HG03571 (cell line): ENCODE data around the gene MOV10L1.
"Not testable (repeated sequence)": the region's sequence is repeated elsewhere in the genome, so short reads cannot be mapped to it uniquely, and the experiment has no call there.

Experiments used
- ATAC-seq: cut with Tn5 transposase; IDR thresholded peaks from one replicate; pipeline ENCODE4 v1.9.1; 2021; ENCODE audit not compliant: unreplicated experiment

The MOV10L1 gene

DNA sequence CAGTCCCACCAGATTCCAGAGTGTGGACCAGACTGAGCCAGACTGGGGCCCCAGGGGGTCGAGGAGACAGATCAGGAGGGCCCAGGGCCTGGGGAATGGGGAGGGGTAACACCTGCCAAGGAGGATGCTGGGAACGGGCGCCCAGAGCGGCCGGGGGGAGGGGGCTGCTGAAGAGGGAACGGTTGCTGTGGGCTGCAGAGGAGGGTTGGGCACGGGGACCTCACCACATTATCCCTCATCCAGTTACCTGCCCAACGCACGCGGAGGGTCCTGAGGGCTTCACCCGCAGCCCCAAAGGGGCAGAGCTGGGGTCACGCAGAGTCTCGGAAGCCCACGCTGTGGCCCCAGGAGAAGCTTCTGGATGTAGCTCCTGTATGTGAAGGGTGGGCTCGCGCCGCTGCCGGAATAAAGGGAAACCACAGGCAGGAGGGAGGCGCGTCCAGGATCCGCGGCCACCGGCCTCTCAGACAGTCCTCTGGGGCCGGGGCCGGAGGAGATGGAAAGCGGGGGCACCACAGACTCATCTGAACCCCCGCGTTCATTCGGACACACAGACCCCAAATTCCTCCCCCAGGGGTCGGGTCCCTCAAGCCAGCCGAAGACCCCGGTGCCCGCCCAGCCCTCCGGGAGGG, 110.1 kb downstream of the MOV10L1 start:
- no peak for ATAC-seq

DNA sequence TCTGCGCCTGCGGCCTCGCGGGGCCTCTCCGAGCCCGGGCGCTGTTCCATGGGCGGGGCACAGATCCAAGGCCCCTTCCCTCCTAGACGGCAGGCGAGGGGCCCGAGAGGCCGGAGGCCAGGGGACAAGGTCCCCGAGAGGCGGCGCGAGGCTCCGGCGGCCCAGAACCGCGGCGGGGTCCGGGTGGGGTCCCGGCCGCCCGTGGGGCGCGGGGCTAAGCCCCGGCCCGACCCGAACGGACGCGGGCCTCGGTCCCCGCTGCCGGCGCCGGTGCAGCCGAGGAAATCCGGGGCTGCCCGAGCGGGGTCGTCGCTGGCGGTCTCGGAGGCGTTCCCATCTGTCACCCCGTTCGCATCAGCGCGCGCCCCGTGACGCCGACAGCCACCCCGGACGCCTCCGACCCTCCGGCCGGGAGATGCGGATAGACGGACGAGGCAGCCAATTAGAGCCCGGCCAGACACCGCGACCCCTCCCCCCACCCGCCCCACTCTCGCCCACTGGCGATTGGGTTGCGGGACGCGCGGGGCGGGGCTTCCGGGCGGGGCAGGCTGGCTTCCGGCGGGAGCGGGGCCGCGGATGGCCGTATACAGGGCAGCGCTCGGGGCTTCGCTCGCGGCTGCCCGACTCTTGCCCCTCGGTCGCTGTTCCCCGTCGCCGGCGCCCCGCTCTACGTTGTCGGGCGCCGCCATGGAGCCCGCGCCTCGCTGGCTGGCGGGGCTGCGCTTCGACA, 110.8 kb downstream of the MOV10L1 start, which contains the start of gene SELENOO:
Gene SELENOO, plus strand, starts transcription at position 551 of the 730 bp plus-strand sequence. Its CDS starts 26 bp downstream, at position 577.
- ATAC-seq: peak; percentile 60

DNA sequence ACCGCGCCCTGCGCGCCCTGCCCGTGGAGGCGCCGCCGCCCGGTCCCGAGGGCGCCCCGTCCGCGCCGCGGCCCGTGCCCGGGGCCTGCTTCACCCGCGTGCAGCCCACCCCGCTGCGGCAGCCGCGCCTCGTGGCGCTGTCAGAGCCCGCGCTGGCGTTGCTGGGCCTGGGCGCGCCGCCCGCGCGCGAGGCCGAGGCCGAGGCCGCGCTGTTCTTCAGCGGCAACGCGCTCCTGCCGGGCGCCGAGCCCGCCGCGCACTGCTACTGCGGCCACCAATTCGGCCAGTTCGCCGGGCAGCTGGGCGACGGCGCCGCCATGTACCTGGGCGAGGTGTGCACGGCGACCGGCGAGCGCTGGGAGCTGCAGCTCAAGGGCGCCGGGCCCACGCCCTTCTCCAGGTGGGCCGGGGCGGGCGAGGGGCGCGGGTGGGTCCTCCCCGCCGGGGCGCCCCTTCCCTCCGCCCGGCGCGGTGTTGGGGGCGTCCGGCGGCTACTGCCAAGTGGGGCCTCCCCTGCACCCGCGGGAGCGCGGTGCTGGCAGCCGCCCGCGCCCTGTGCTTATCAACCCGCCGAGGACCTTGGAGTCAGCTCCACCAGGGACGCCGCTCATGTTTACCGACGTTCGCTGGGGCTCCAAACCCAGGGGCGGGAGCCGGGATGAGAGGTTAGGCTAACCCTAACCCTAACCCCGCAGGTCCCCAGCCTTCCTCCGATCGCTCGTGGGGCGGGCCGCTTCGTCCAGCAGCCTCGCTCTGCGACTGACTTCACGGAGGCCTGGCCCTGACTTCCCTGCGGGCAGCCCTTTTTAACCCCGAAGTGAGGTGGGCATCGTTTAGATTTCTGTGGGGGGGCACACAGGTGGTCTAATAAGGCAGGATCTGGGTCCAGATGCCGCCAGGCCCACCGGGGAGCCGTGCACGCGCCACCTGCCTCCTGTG, 111.7 kb downstream of the MOV10L1 start:
- peak; percentile 12 for ATAC-seq

DNA sequence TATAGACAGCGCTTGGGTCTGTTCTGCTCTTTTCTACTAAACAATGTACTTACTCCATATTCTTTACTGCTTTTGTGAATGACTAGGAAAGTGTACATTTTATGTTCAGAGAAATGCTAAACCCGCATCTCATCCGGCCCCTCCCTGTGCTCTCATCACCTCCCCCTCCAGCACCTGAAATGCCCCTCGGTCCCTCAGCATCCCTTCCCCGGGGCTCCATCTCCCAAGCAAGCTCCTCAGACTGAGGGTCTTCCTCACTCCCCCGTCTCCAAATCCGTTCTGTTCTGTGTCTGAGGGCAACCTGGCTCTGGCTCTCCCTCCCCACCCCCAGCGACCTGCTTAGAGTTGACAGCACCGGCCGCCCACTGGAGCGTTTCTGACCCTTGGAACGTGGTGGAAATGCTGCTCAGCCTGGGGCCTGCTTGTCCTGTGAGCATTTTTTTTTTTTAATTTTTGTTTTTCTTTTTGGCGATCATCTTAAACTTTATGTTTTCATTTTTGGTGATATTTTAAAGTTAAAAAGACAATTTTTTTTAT, 112.4 kb downstream of the MOV10L1 start:
- no peak for ATAC-seq

DNA sequence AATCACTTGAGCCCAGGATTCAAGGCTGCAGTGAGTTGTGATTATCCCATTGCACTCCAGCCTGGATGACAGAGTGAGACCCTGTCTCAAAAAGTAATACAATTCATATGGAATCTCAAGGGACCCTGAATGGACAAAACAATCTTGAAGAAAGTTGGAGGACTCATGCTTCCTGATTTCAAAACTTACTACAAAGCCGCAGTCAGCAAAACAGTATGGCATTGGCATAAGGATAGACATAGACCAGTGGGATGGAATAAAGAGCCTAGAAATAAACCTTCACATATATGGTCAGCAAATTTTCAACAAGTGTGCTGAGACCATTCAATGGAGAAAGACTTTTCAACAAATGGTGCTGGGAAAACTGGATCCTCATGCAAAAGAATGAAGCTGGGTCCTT, 113.5 kb downstream of the MOV10L1 start:
- no peak for ATAC-seq

DNA sequence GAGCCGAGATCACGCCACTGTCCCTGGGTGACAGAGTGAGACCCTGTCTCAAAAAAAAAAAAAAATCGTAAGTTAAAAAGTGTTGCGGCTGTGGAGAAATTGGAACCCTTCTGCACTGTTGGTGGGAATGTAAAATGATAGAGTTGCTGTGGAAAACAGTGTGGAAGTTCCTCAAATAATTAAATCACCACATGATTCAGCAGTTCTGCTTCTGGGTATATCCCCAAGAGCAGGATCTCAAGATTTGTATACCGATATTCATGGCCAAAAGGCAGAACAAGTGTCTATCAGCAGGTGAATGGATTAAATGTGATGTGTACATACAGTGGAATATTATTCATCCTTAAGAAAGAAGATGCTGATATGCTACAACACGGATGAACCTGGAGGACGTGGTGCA, 114.8 kb downstream of the MOV10L1 start:
- no peak for ATAC-seq

DNA sequence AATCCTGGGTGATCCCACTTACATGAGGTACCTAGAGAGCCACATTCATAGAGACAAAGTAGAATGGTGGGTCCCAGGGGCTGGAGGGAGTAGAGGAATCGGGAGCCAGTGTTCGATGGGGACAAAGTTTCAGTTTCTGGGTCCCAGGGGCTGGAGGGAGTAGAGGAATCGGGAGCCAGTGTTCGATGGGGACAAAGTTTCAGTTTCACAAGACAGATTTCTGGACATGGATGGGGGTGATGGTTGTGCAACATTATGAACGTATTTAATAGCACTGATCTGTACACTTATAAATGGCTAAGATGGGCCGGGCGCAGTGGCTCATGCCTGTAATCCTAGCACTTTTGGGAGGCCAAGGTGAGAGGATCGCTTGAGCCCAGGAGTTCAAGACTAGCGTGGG, 115.2 kb downstream of the MOV10L1 start:
- not testable (repeated sequence) for ATAC-seq

DNA sequence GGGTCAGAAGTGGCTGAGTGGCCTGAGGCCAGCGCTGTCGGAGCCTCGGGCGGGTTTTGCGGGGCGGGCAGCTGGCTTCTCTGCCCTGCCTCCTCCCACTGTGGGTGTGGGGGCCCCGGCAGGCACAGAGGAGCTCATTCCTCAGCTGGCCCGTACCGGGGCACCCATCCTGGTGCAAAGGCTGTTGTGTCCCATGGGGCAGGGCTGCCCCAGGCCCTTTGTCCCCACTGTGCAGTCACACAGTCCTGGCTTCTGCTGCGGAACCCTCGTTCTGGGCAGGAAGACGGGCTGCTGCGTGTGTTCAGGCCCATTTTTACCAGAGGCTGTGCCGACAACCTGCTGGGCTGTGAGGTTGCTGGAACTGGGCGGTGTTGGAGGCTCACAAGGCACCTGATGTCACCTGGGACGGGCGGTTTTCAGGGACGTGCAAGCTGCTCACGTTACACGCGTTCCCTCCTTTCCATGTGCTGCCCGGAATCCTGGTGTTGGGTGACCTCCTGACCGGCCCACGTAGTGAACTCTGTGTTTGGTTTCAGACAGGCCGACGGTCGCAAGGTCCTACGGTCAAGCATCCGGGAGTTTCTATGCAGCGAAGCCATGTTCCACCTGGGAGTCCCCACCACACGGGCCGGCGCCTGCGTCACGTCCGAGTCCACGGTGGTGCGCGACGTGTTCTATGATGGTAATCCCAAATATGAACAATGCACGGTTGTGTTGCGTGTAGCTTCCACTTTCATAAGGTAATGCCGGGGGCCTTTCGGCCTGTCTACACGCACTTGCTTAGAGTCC, 116.2 kb downstream of the MOV10L1 start:
- no peak for ATAC-seq

DNA sequence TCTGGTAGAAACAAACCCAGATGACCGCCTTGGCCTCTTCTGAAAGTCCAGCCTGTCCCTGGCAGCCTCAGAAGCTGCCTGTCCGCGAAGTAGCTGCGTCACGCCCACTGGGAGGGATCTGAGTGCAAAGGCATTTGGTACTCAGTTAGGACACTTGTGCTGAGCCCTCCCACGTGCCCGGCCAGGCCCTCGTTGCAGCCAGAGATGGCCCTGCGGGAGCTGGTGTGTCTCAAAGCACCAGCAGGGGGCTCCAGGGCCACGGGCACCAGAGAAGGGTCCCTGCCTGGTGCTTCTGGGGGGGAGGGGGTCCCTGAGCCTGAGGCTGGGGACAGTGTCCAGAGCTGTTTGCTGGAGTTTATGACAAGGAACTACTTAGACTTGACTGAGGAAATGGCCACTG, 116.8 kb downstream of the MOV10L1 start:
- ATAC-seq: no peak

DNA sequence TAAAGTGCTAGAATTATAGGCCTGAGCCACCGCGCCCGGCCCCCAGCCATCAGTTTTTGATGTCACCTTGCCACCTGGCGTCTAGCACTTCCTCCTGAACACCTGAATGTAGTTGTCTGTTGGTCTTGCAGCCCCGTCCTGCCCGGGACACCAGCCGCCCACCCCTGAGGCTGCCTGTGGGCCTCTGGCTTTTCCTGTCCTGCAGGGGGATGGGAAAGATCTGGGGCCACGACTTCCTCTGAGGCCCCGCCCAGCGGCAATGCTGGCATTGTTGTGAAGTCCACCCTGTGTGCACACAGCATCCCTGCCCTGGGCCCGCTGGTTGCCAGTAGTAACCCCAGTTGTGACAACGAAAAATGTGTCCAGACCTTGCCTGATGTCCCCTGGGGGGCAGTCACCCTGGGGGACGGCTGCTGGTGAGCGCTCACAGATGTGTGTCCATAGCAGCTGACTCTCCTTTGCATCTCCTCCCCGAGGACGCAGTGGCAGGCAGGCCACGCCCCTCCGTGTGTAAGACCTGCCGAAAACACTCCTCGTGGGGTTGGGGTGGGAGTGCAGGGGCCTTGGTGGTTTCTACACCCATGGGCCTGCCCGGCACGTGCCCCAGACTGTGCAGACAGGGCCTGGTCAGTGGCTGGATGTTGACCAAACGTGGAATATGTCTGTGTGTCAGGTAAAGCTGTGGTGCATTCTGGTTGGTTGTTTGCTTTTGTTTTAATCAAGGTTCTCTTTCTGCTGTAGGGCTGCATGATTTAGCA, 117.8 kb downstream of the MOV10L1 start:
- no peak for ATAC-seq

DNA sequence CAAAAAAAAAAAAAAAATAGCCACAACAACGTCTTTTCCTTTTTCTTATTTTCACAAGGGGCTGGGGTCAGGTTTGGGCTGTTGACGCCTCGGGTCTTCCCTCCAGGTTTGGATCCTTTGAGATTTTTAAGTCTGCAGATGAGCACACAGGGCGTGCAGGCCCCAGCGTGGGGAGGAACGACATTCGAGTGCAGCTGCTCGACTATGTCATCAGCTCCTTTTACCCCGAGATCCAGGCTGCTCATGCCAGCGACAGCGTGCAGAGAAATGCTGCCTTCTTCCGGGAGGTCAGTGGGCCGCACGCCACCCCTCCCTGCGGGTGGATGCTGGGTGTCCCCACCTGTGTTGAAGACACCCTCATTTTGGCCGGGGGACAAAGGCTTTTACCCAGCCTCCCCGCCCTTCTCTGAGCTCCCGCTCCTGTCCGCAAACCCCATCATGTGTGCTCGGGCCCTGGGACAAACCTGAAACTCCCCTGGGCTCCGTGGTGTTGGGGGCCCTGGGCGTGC, 118.7 kb downstream of the MOV10L1 start:
- no peak for ATAC-seq

DNA sequence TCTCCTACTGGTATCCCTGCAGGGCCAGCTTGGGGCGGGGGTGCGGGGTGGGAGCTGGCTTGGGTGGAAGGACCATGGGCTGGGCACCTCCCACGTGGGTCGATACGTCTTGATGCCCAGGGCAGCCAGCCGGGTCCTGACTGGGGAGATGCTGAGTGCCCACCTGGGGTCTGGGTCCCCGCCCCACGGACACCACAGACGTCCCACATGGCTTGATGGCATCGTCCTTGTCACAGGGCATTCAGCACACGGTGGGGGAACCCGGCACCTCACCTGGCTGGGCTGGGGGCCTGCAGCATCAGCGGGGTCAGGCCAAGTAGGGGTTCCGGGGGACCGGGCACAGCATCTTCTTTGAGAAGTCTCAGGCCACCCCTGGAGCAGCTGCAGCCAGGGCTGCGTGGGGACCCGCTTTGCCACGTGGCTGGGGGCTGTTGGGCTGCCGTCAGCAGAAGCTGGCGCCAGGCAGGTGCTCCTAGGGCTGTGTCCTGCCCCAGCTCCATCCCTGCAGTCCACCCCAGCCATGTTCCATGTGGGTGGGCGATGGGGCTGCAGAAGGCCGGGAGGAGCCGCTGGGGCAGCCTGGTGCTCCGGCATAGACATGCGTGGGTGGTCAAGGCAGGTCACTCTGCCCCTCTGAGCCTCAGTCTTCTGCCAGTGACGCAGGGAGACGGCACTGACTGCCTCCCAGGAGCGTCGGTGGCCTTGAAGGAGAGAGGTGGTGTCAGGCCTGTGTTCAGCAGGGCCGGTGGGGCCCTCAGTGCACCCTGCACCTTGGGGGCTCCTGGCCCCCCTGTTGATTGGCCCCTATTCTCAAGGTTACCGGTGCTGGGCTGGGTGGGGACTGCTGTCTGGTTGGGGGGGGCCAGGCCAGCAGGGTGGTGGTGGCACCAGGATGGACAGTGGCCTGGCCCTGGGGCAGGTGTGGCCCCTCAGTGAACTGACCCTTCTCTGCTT, 119.4 kb downstream of the MOV10L1 start:
- no peak for ATAC-seq

DNA sequence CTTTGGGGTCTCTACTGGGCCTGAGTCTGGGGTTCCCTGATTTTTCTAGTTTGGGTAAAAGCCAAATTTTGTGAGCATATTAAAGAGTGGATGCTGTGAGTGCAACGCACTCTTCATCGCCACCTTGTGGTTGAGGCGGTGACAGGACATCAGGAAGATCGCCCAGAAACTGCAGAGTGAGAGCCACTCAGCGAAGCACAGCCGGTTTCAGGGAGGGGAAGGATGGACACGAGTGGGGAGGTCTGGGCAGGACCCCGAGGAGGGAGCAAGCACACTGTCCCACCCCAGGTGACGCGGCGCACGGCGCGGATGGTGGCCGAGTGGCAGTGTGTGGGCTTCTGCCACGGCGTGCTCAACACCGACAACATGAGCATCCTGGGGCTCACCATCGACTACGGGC, 120.1 kb downstream of the MOV10L1 start:
- no peak for ATAC-seq

DNA sequence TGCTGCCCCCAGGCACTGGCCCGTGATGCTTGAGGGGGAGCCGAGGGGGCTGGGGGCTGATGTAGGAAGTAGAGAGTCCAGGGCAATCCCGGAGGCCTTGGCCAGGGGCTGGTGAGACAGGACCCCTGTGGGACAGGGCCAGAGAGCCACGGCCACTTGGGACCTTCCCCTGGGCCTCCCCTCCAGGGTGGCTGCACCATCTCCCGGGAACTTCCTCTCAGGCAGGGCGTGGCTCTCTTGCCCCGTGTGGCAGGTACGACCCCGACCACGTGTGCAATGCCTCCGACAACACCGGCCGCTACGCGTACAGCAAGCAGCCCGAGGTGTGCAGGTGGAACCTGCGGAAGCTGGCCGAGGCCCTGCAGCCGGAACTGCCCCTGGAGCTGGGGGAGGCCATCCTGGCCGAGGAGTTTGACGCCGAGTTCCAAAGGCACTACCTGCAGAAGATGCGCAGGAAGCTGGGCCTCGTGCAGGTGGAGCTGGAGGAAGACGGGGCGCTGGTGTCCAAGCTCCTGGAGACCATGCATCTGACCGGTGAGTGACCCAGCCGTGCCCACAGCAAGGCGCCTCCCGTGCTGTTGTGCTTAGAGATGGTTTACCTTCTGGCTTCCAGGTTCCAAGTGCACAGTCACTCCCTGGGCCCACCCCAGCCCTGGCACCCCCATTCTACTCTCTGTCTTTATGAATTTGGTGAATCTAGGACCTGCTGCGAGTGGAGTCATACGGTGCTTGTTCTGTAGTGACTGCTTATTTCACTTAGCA, 120.8 kb downstream of the MOV10L1 start:
- ATAC-seq: no peak

DNA sequence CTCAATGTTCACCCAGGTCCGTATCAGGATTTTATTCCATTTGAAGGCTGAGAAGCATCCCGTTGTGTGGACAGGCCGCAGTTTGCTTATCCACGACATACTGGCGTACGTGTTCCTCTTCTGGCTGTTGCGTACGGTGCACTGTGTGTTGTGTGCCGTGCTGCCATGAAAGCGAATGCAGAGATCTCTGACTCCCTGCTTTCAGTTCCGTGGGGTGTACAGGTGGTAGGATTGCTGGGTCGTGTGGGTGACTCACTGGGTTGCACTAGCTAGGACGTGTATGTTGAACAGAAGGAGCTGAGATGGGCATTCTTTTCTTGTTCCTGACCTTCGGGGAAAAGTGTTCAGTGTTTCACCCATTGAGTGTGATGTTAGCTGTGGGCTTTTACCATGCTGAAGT, 121.3 kb downstream of the MOV10L1 start:
- ATAC-seq: no peak
